SK-N-SH treated with all-trans-retinoic acid at 6 μM for 48 hours (cell line): Measurements from ENCODE around the gene MMS19.

Source experiments
- ATAC-seq: fragments of 200-7000 bp; cut with Tn5 transposase; 3 replicates; pipeline ENCODE4 v1.9.1; 2020; ENCODE audit warnings: mild to moderate bottlenecking, moderate library complexity
- ARNTL ChIP-seq: fragments of 450-650 bp; formaldehyde crosslinking; IDR thresholded peaks from 2 replicates; pipeline ENCODE4 v1.5.0; 2020; ENCODE audit warnings: low read depth, mild to moderate bottlenecking, moderate library complexity, borderline replicate concordance
- BACH2 ChIP-seq: fragments of 250-450 bp; sonication (Bioruptor Pico); IDR thresholded peaks from 2 replicates; pipeline ENCODE4 v1.9.0; 2021; ENCODE audit warnings: mild to moderate bottlenecking, borderline replicate concordance
- CREB5 ChIP-seq: fragments of 250-450 bp; sonication (Bioruptor Pico); IDR thresholded peaks from 2 replicates; pipeline ENCODE4 v1.5.1; 2020; ENCODE audit warnings: low read depth, mild to moderate bottlenecking, moderate library complexity
- CSDC2 ChIP-seq: fragments of 250-450 bp; sonication (Bioruptor Pico); IDR thresholded peaks from 2 replicates; pipeline ENCODE4 v1.5.0; 2020; ENCODE audit warnings: mild to moderate bottlenecking, moderate library complexity
- CSRNP3 ChIP-seq: fragments of 250-450 bp; sonication (Bioruptor Pico); IDR thresholded peaks from 2 replicates; pipeline ENCODE4 v1.5.1; 2021; ENCODE audit warnings: mild to moderate bottlenecking, moderate library complexity
- GLIS3 ChIP-seq: fragments of 250-450 bp; sonication (Bioruptor Pico); IDR thresholded peaks from 2 replicates; pipeline ENCODE4 v1.5.0; 2020; ENCODE audit warnings: mild to moderate bottlenecking, moderate library complexity
- ISL1 ChIP-seq: fragments of 250-450 bp; sonication (Bioruptor Pico); IDR thresholded peaks from 2 replicates; pipeline ENCODE4 v2.1.2; 2022; ENCODE audit warnings: mild to moderate bottlenecking, moderate library complexity
- OSR1 ChIP-seq: fragments of 250-450 bp; sonication (Bioruptor Pico); IDR thresholded peaks from 2 replicates; pipeline ENCODE4 v1.8.0; 2022; ENCODE audit warnings: moderate library complexity, mild to moderate bottlenecking, inconsistent platforms
- PATZ1 ChIP-seq: fragments of 250-450 bp; sonication (Bioruptor Pico); IDR thresholded peaks from 2 replicates; pipeline ENCODE4 v1.8.0; 2020; ENCODE audit warnings: mild to moderate bottlenecking, moderate library complexity, borderline replicate concordance
- POU6F1 ChIP-seq: fragments of 250-450 bp; sonication (Bioruptor Pico); IDR thresholded peaks from 2 replicates; pipeline ENCODE4 v1.8.0; 2021; ENCODE audit warnings: low read depth, mild to moderate bottlenecking, moderate library complexity, borderline replicate concordance
- RARB ChIP-seq: fragments of 250-450 bp; sonication (Bioruptor Pico); IDR thresholded peaks from 2 replicates; pipeline ENCODE4 v1.8.0; 2021; ENCODE audit warnings: mild to moderate bottlenecking, moderate library complexity
- SNAI2 ChIP-seq: fragments of 250-450 bp; sonication (Bioruptor Pico); IDR thresholded peaks from 2 replicates; pipeline ENCODE4 v1.5.0; 2020; ENCODE audit warnings: mild to moderate bottlenecking, moderate library complexity
- TCF4 ChIP-seq: fragments of 250-450 bp; sonication (Bioruptor Pico); IDR thresholded peaks from 2 replicates; pipeline ENCODE4 v1.8.0; 2021; ENCODE audit warnings: mild to moderate bottlenecking, moderate library complexity, borderline replicate concordance
- TOX ChIP-seq: fragments of 250-450 bp; sonication (Bioruptor Pico); IDR thresholded peaks from 2 replicates; pipeline ENCODE4 v1.8.0; 2021; ENCODE audit warnings: mild to moderate bottlenecking, moderate library complexity, borderline replicate concordance
- TSHZ2 ChIP-seq: fragments of 250-450 bp; sonication (Bioruptor Pico); IDR thresholded peaks from 2 replicates; pipeline ENCODE4 v1.5.0; 2020; ENCODE audit warnings: mild to moderate bottlenecking, moderate library complexity
- ZC3H10 ChIP-seq: fragments of 250-450 bp; sonication (Bioruptor Pico); IDR thresholded peaks from 2 replicates; pipeline ENCODE4 v1.5.1; 2021; ENCODE audit warnings: mild to moderate bottlenecking, moderate library complexity
- ZFP3 ChIP-seq: fragments of 250-450 bp; sonication (Bioruptor Pico); IDR thresholded peaks from 2 replicates; pipeline ENCODE4 v1.5.0; 2020; ENCODE audit warnings: mild to moderate bottlenecking, moderate library complexity
- ZFP30 ChIP-seq: fragments of 450-650 bp; formaldehyde crosslinking; IDR thresholded peaks from 2 replicates; pipeline ENCODE4 v1.5.0; 2022; ENCODE audit warnings: mild to moderate bottlenecking, moderate library complexity
- ZNF565 ChIP-seq: fragments of 450-650 bp; formaldehyde crosslinking; conservative IDR thresholded peaks from 2 replicates; pipeline ENCODE4 v1.5.0; 2020; ENCODE audit warnings: low read depth, mild to moderate bottlenecking, moderate library complexity
- ZNF70 ChIP-seq: fragments of 450-650 bp; formaldehyde crosslinking; IDR thresholded peaks from 2 replicates; pipeline ENCODE4 v1.5.0; 2020; ENCODE audit warnings: mild to moderate bottlenecking, moderate library complexity
- ZNF8 ChIP-seq: fragments of 450-650 bp; formaldehyde crosslinking; IDR thresholded peaks from 2 replicates; pipeline ENCODE4 v1.5.0; 2020; ENCODE audit warnings: mild to moderate bottlenecking, moderate library complexity

The MMS19 gene

GRCh38 chr10:97506199-97506991, 8.2 kb upstream of the MMS19 start:
- TF ChIP-seq BACH2: no peak
- TF ChIP-seq OSR1 (CRISPR knock-in tag): no peak
- no peak for ATAC-seq

GRCh38 chr10:97505152-97505551, 6.9 kb upstream of the MMS19 start:
- no peak for ATAC-seq
- TF ChIP-seq CSRNP3 (CRISPR knock-in tag) (no peak), TOX (CRISPR knock-in tag) (no peak), ZFP3 (CRISPR knock-in tag) (no peak), CSDC2 (no peak), ZNF565 (CRISPR knock-in tag) (no peak), POU6F1 (CRISPR knock-in tag) (no peak), ZC3H10 (CRISPR knock-in tag) (no peak), ZNF8 (CRISPR knock-in tag) (no peak)

- ATAC-seq: no peak
- TF ChIP-seq ZNF565 (CRISPR knock-in tag) (no peak), GLIS3 (CRISPR knock-in tag) (no peak), ZNF70 (no peak), ZNF8 (CRISPR knock-in tag) (no peak), ISL1 (CRISPR knock-in tag) (no peak), TSHZ2 (CRISPR knock-in tag) (no peak), CREB5 (no peak), RARB (no peak), POU6F1 (CRISPR knock-in tag) (no peak), CSDC2 (no peak), ARNTL (no peak), ZFP3 (CRISPR knock-in tag) (no peak), CSRNP3 (CRISPR knock-in tag) (no peak), PATZ1 (CRISPR knock-in tag) (no peak), ZFP30 (CRISPR knock-in tag) (no peak), OSR1 (CRISPR knock-in tag) (no peak), TOX (CRISPR knock-in tag) (no peak), TCF4 (CRISPR knock-in tag) (no peak), SNAI2 (CRISPR knock-in tag) (no peak), ZC3H10 (CRISPR knock-in tag) (no peak)
Measured at GRCh38 chr10:97503406-97503805, 5.2 kb upstream of the MMS19 start.
